SKM-1 treated with dmso at 0.1 percent for 144 hours (cell line): ENCODE results near the gene PRM1.

Experiments used
- DNase-seq: peaks from one replicate; lab custom pipeline; 2025; ENCODE audit not compliant: unreplicated experiment; lab: John Stamatoyannopoulos, UW

The PRM1 gene

GRCh38 chr16:11280616-11281522 lies at the start of gene PRM1:
TSS of gene PRM1 (minus strand) at chr16:11281330. CDS start at chr16:11281238, 92 bp downstream.
- DNase-seq: no peak

- no peak for DNase-seq
Measured at GRCh38 chr16:11330526-11331237, 49.6 kb upstream of the PRM1 start.

GRCh38 chr16:11329891-11330290 lies 48.8 kb upstream of the PRM1 start:
- no peak for DNase-seq

DNA sequence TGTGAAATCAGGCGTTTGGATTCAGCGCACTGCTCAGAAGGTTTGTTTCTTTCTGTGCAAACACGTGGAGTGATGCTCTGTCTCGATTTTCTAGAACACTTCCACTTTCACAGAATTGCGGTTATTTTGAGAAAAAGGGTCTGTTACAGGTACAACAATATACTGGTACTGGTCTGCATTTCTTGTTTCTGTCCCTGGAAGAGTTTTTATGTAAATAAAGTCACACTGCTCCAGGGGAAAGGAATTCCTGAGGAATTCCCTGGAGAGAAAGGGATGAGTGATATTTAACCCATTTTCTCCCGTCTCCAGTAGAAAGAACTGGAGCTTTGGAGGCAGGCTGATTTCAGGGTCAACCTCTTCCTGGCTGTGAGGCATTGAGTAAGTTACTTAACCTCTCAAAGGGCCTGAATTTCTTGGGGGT lies 48.0 kb upstream of the PRM1 start:
- no peak for DNase-seq

DNA sequence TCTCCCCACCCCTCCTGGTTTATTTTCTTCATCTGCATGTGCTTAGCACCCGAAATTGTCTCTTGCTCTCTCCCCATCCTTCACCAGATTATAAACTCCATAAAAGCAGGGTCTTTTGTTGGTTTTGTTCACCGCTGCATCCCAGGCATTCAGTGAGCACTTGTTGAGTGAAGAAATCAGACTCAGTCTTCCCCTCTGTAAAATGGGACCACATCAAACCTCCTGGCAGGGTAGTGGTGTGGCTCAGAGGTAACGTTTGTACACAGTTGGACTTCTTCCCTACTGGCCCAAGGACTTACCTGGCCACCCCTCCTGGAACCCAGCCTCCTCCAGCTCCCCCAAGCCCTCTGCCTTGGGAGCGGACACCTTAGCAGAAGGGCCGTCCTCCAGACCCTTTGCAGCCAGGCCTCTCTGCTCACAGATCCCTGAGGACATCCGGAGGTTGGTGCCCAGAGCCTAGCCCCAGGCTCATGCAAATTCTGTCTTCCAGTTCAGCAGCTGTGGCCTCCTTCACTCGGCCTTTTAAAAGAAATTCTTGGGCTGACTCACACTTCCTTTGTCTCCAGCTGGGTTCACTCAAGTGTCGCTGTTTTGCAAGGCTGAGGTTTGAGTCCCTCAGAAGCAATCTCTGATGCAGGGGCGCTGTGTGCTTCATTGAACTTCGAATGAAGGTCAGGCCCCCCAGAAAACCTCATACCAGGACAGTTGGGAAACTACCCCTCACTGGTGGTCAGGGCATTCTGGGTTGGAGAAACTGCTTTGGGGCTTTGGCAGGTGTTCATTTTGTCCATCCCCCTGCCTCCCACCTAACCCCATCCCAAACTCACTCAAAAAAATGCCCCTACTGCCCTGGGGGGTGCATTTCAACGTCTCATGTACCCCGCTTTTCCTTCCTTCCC lies 47.3 kb upstream of the PRM1 start:
- DNase-seq: peak; percentile 93

- DNase-seq: no peak
Measured at GRCh38 chr16:11327277-11328171, 46.4 kb upstream of the PRM1 start.

- DNase-seq: no peak
Measured at GRCh38 chr16:11326737-11327276, 45.7 kb upstream of the PRM1 start.

GRCh38 chr16:11326084-11326736 lies 45.1 kb upstream of the PRM1 start:
- DNase-seq: no peak

DNA sequence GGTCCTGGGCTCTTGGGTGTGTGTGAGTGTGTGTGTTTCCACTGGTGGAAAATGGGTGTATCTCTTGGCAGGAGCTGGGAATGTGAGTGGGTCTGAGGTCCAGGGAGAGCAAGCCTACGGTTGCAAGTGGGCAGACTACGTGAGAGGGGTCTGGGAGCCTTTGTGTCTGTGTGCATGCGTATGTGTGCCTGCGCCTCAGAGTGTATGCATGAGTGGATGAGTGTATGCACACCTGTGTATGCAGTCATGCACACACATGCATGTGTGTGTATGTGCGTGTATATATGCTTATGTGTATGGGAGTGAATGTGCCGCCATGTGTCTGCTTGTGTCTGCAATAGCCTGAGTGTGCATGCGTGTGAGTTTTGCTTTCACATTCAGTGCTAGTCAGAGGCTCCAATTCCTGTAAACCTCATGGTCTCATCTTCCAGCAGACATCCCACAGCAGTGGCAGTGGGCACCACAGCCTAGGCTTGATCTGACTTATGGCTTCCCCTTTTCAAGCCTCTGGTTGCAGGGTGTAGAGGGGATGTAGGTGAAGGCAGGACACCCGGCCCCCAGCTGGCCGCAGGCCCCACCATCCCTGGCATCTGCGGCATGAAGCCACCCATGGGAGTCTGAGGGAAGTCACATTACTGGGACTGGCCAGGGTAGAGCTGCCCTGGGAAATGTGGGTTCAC lies 44.4 kb upstream of the PRM1 start:
- no peak for DNase-seq

DNA sequence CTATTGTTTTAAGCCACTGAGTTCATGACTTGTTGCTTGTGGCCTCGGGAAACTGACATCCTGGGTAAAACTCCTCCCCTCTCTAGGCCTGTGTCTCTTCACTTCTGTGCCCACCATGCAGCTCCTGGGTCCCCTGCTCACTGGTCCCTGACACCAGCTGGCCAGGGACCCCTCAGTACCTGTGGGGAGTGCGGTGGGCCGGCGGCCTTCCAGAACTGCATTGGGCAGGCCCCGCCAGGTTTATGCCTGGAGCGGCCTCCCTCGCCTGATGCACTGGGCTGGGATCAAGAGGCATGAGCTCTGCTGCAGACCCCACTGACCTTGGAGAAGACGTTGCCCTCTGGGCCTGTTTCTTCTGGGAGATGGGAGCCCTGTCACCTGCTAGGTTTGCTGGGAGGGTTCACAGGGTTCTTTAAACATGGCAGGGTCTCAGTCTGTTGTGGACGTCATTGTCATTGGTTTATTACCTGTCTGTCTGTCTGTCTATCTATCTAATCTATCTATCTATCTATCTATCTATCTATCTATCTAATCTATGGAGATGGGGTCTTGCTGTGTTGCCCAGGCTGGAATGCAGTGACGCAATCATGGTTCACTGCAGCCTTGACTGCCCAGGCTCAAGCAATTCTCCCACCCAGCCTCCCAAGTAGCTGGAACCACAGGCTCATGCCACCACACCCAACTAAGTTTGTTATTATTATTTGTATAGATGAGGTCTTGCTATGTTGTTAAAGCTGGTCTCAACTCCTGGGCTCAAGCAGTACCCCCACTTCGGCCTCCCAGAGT lies 42.6 kb upstream of the PRM1 start:
- DNase-seq: no peak

- DNase-seq: no peak
Measured at GRCh38 chr16:11322823-11323222, 41.7 kb upstream of the PRM1 start.

DNA sequence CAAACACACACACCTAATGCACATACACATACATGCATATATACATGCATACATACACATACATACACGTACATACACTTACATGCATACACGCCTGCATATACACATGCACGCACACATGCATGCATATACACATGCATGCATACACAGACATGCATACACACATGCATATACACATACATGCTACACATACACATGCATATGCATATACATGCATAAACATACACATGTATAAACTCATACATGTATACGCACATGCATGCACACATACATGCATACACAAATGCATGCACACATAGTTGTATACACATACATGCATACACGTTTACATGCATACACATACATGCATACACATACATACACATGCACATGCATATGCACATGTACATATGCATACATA lies 40.5 kb upstream of the PRM1 start:
- no peak for DNase-seq

GRCh38 chr16:11320170-11320569 lies 39.0 kb upstream of the PRM1 start:
- DNase-seq: no peak

GRCh38 chr16:11319529-11320146 lies 38.5 kb upstream of the PRM1 start:
- no peak for DNase-seq

GRCh38 chr16:11318817-11319216 lies 37.7 kb upstream of the PRM1 start:
- no peak for DNase-seq

GRCh38 chr16:11316331-11317015 lies 35.3 kb upstream of the PRM1 start:
- no peak for DNase-seq

- no peak for DNase-seq
Measured at GRCh38 chr16:11315510-11315909, 34.4 kb upstream of the PRM1 start.
